ENCODE results near the gene DLG4. TPM values are rescaled to one million over a fixed set of nuclear protein-coding genes. Genes with fewer than 3 reads are reported as not detected.
"Not testable (repeated sequence)": the region's sequence is repeated elsewhere in the genome, so short reads cannot be mapped to it uniquely, and the experiment has no call there.

DLG4 gene
- total RNA-seq, 1 donor from 2014 or later = 16.0 TPM

DNA sequence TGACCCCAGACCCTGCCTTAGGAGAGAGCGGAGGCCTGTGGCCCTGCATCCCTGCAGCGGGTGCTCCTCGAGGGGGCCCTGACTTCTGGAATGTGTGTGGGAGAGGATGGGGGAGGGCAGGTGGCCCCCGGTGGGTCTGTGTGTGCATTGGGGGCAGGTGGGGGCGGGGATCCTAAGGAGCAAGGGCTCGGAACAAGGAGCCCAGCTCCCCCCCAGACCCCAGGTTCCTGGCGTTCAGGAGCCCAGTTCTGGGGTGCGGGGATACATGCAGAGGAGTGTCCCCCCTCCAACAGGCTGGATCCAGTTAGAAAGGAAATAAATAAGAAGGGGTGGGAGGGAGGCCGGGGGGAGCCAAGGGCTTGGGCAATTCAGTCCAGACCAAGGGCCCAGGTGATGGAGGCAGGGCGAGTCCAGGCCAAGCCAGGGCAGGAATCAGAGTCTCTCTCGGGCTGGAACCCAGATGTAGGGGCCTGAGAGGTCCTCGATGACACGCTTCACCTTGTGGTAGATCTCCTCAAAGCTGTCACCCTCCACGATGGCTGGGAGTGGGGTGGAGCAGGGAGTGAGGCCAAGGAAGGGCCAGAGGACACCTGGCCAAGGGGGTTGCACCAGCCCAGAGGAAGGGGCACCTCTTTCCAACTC lies 29.2 kb downstream of the DLG4 start:
- DNase-seq (ENCODE audit: low spot score) = no peak

GRCh38 chr17:7186241-7186640 lies 33.4 kb downstream of the DLG4 start:
- no peak for DNase-seq (ENCODE audit: low spot score)

DNA sequence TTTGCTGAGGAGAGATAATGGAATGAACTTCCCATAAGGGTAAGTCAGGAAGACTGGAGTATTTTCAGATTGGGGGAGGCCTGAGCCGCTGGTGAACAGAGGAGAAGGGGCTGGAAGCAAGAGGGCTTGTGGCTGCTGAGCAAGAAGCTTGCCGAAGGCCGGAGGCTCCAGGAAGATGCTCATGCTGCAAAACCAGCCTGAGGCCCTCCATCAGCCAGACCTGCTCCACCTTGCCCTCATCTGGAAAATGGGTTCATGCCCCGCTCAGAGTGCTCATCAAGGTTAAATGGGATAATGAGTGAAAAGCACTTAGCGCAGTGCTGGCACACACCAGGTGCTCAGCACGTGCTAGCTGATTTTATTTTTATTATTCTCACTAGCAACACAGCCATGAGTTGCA lies 35.0 kb downstream of the DLG4 start:
- DNase-seq (ENCODE audit: low spot score) = no peak

DNA sequence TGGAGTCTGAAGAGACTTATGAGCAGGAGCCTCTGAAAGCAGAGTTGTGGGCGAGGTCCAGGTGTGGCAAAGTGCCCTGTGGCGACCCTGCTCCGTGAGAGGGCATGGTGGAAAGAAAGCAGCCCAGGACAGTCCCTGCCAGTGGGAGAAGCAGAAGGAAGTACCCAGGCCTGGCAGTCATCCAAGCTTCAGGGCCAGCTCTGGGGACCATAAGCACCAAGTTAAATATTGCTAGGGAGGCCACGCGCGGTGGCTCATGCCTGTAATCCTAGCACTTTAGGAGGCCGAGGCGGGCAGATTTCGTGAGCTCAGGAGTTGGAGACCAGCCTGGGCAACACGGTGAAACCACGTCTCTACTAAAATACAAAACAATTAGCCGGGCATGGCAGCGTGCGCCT lies 35.5 kb downstream of the DLG4 start:
- DNase-seq (ENCODE audit: low spot score) = no peak

- no peak for DNase-seq (ENCODE audit: low spot score)
Observed at GRCh38 chr17:7183433-7184090, 36.1 kb downstream of the DLG4 start.

- not testable (repeated sequence) for DNase-seq (ENCODE audit: low spot score)
Observed at GRCh38 chr17:7182101-7182500, 37.5 kb downstream of the DLG4 start.

DNA sequence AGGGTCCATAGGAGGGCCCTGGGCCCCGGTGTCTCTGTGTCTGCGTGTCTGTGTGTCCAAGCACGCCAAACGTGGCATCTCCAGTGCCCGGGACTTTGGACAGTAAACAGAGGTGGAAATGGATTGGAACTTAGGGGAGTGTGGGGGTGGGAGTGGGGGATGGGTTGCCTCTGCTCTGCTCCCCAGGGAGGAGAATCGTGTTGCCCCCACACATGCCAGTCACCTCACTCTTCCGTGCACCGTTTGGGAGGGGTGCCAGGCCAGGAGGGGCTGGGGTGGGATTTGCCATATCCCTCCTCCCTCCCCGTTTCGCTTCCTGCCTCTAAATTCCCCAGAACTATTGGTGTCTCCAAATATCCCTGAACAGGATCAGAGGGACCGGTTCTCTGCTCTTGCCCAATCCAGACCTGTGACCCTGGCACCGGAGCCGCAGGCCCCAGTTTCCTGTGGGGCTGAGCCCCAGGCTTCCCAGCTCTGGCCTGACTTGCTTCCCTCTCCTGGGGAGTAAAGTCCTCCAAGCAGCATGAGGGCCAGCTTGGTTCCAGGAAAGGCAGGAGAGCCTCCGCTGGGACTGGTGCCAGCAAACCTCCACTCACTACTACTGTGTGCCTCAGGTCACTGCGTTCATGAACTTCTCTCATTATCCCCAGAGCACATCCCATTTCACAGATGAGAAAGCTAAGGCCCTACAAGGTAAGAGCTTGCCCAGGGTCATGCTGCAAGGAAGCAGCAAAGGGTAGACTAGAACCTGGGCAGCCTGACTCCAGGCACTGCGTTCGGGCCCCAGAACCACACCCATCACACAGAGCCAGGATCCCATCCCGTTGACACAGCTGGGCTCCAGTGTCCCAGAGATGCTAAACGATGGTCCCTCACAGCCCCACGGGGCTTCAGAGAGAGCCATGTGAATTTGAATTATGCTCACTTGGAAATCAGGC lies 40.0 kb downstream of the DLG4 start, which contains the start of gene ASGR1:
Gene ASGR1 (minus strand): TSS at position 54 of the 938 bp plus-strand sequence. CDS start 807 bp downstream, outside the sequence.
- no peak for DNase-seq (ENCODE audit: low spot score)

DNA sequence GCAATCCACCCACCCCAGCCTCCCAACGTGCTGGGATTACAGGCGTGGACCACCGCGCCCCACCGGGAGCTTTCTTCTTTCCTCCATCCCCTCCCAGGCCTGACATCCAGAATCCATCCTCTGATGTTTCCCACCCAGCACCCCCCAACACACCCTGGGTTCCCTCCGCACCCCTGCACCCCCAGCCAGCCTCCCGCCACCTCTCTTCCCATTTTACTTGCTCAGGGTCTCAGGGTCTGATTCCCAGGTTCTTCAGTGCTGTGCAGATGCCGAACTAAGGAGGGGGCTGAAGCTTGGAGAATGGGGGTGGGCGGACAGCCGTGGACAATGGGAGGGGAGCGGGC lies 40.7 kb downstream of the DLG4 start:
- DNase-seq (ENCODE audit: low spot score) = no peak

GRCh38 chr17:7177954-7178477 lies 41.6 kb downstream of the DLG4 start:
- no peak for DNase-seq (ENCODE audit: low spot score)

GRCh38 chr17:7177191-7177953 lies 42.3 kb downstream of the DLG4 start:
- no peak for DNase-seq (ENCODE audit: low spot score)

DNA sequence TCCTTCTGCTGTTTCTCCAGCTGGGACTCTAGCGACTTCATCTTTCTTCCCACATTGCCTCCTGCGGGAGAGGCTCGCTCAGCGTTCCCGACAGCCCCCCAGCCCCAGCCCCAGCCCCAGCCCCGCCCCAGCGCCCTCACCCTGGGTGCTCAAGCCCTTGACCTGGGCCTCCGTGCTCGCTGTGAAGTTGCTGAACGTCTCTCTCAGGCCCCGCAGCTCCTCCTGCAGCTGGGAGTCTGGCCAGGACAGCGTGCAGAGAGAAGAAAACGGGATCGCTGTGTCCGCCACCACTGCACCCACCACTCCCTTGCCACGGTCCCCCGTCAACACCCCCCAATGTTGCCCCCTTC lies 42.8 kb downstream of the DLG4 start:
- DNase-seq (ENCODE audit: low spot score) = no peak

DNA sequence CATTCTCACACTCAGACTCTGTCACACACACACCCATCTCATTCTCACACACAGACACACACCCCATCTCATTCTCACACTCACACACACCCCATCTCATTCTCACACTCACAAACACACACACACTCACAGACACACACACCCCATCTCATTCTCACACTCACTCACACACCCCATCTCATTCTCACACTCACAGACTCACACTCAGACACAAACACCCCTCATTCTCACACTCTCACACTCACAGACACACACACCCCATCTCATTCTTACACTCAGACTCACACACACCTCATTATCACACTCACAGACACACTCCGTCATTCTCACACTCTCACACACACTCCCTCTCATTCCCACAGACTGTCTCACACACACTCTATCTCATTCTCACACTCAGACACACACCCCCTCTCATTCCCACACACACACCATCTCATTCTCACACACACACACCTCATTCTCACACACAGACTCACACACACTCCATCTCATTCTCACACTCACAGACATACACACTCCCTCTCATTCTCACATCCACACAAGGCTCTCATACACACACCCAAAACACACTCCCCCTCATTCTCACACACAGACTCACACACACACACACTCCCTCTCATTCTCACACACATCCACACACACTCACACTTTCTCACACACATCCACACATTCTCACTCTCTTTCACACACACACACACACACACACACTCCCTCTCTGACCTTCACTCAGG lies 43.4 kb downstream of the DLG4 start:
- no peak for DNase-seq (ENCODE audit: low spot score)

DNA sequence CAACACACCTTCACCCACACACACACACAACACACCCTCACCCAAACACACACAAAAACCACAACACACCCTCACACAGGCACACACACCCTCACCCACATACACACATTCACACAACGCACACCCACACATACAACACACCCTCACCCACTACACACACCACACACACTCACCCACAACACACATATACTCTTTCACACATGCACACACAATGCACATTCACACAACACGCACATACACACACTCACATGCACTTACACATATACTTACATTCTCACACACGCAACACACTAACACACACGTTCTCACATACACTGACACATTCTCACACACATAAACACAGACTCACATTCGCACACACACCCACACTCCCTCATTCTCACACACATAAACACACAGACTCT lies 44.3 kb downstream of the DLG4 start:
- DNase-seq (ENCODE audit: low spot score) = no peak

GRCh38 chr17:7174603-7175326 lies 44.9 kb downstream of the DLG4 start:
- DNase-seq (ENCODE audit: low spot score) = no peak

- DNase-seq (ENCODE audit: low spot score) = no peak
Observed at GRCh38 chr17:7173687-7174602, 45.7 kb downstream of the DLG4 start.

DNA sequence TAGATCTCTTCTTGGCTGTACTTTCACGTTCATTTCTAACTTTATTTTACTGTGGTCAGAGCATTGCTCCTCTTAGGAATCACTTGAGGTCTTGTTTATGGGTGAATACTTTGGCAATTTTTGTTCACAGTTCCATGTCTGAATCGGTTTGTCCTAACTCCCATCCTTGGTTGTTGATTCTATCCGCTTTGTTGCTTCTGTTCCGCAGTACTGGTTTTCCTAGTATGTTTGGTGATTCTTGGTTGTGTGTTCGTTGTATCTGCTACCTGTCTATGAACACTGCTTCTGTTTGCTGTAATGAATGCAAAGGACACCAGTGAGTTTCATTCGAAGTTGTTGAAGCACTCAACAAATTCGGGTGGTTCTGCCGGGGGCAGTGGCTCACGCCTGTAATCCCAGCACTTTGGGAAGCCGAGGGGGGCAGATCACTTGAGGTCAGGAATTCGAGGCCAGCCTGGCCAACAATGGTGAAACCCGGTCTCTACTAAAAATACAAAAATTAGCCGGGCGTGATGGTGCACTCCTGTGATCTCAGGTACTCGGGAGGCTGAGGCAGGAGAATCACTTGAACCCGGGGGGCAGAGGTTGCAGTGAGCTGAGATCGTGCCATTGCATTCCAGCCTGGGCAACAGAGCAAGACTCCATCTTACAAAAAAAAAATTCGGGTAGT lies 47.0 kb downstream of the DLG4 start:
- not testable (repeated sequence) for DNase-seq (ENCODE audit: low spot score)

DNA sequence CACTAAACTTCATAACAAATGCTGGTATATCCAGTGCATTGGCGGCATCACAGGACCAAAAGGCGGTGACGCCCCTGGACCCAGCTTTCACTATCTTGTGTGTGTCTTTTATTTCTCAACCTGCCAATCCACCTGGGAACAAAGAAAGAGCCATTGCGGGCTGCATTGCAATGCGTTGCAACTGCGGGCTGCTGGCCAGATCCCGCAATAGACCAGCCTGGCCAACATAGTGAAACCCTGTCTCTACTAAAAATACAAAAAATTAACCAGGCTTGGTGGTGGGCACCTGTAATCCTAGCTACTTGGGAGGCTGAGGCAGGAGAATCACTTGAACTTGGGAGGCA lies 50.1 kb downstream of the DLG4 start:
- DNase-seq (ENCODE audit: low spot score) = not testable (repeated sequence)

All from mesenteric fat pad (tissue), 1 donor.